PC-3 (cell line): ENCODE measurements around the gene CALML6. TPM values are rescaled to one million over a fixed set of nuclear protein-coding genes. Genes with fewer than 3 reads are reported as not detected.

Experiments used
- ATAC-seq: fragments of 200-7000 bp; cut with Tn5 transposase; 2 replicates; pipeline ENCODE4 v1.9.1; 2020; ENCODE audit warnings: mild to moderate bottlenecking, moderate library complexity
- BruUV-seq: library from RNA; stranded (reverse); fragments of 400-500 nt; replicated peaks from 2 replicates; lab custom pipeline; 2021; lab: Mats Ljungman, UMichigan
- CTCF ChIA-PET: fragments of 300-600 bp; sonication (Branson Sonifier 250); formaldehyde crosslinking; loops from one replicate; lab custom pipeline; 2022; ENCODE audit warnings: antibody characterized with exemption; lab: Charles Lee
- POLR2A ChIA-PET: fragments of 300-600 bp; sonication (Branson Sonifier 250); formaldehyde crosslinking; loops from one replicate; lab custom pipeline; 2022; ENCODE audit warnings: antibody characterized with exemption; ENCODE audit not compliant: unreplicated experiment; lab: Charles Lee
- DNase-seq: peaks from one replicate; pipeline ENCODE4 v3.0.0-alpha.2; 2015
- H2AFZ ChIP-seq: fragments of 300-600 bp; sonication (generic); 2 replicates; pipeline ENCODE4 v1.6.0; 2016; ENCODE audit warnings: antibody characterized with exemption, low read length
- H3F3A ChIP-seq: fragments of 300-600 bp; sonication (generic); one replicate; pipeline ENCODE4 v1.6.0; 2017; ENCODE audit warnings: antibody characterized with exemption, low read length, control low read depth, mild to moderate bottlenecking; ENCODE audit not compliant: unreplicated experiment
- H3K27ac ChIP-seq: fragments of 300-600 bp; sonication (generic); 2 replicates; pipeline ENCODE4 v1.5.1; 2016; ENCODE audit warnings: mild to moderate bottlenecking, low read length
- H3K27me3 ChIP-seq: fragments of 300-600 bp; sonication (generic); 2 replicates; pipeline ENCODE4 v1.6.1; 2016; ENCODE audit warnings: low read length, mixed read lengths
- H3K36me3 ChIP-seq: fragments of 300-600 bp; sonication (generic); 2 replicates; pipeline ENCODE4 v1.6.1; 2016; ENCODE audit warnings: low read depth, mixed run types, low read length, mixed read lengths
- H3K4me1 ChIP-seq: fragments of 300-600 bp; sonication (generic); 2 replicates; pipeline ENCODE4 v1.5.1; 2016; ENCODE audit warnings: low read length; ENCODE audit not compliant: insufficient read depth
- H3K4me2 ChIP-seq: fragments of 300-600 bp; sonication (generic); 2 replicates; pipeline ENCODE4 v1.6.0; 2016; ENCODE audit warnings: low read length
- H3K4me3 ChIP-seq: fragments of 300-600 bp; sonication (generic); 2 replicates; pipeline ENCODE4 v1.5.1; 2016; ENCODE audit warnings: mild to moderate bottlenecking, low read length, mixed read lengths
- H3K79me2 ChIP-seq: fragments of 300-600 bp; sonication (generic); 2 replicates; pipeline ENCODE4 v1.6.1; 2017; ENCODE audit warnings: low read length, mixed read lengths
- H3K9ac ChIP-seq: fragments of 300-600 bp; sonication (generic); 2 replicates; pipeline ENCODE4 v1.6.0; 2016; ENCODE audit warnings: mild to moderate bottlenecking, low read length
- H3K9me2 ChIP-seq: fragments of 300-600 bp; sonication (generic); replicated peaks from 2 replicates; pipeline ENCODE4 v1.6.1; 2016; ENCODE audit warnings: mixed run types, low read length, mixed read lengths
- H3K9me3 ChIP-seq: fragments of 300-600 bp; sonication (generic); 2 replicates; pipeline ENCODE4 v1.6.1; 2016; ENCODE audit warnings: low read length, mixed read lengths
- H4K20me1 ChIP-seq: fragments of 300-600 bp; sonication (generic); 2 replicates; pipeline ENCODE4 v1.6.1; 2016; ENCODE audit warnings: low read length, mixed read lengths
- EZH2 ChIP-seq: fragments of 300-600 bp; sonication (generic); IDR thresholded peaks from one replicate; pipeline ENCODE4 v1.6.1; 2017; ENCODE audit warnings: antibody characterized with exemption, mild to moderate bottlenecking, low read length; ENCODE audit not compliant: unreplicated experiment
- EZH2phosphoT487 ChIP-seq: fragments of 300-600 bp; sonication (generic); IDR thresholded peaks from 2 replicates; pipeline ENCODE4 v1.6.1; 2018; ENCODE audit warnings: mild to moderate bottlenecking, antibody characterized with exemption, low read length, borderline replicate concordance
- intact Hi-C: fragments of 100-400 bp; cut with micrococcal nuclease; formaldehyde crosslinking; loops from 2 replicates; pipeline ENCODE4 v1.9.0; 2023
- total RNA-seq: library from RNA; depleted of rRNA; stranded (reverse); fragments of >200 nt; gene quantifications from 2 replicates; pipeline ENCODE4 v1.2.3, GENCODE V29; 2014
- TF ChIP-seq, protein P1 (sequence below): fragments of 300-600 bp; sonication (generic); conservative IDR thresholded peaks from 2 replicates; pipeline ENCODE4 v1.5.1; 2017; ENCODE audit warnings: antibody characterized with exemption, low read depth, mild to moderate bottlenecking, low read length

The CALML6 gene
- total RNA-seq, 1 experiment from 2014 or later = 1.7 TPM

DNA sequence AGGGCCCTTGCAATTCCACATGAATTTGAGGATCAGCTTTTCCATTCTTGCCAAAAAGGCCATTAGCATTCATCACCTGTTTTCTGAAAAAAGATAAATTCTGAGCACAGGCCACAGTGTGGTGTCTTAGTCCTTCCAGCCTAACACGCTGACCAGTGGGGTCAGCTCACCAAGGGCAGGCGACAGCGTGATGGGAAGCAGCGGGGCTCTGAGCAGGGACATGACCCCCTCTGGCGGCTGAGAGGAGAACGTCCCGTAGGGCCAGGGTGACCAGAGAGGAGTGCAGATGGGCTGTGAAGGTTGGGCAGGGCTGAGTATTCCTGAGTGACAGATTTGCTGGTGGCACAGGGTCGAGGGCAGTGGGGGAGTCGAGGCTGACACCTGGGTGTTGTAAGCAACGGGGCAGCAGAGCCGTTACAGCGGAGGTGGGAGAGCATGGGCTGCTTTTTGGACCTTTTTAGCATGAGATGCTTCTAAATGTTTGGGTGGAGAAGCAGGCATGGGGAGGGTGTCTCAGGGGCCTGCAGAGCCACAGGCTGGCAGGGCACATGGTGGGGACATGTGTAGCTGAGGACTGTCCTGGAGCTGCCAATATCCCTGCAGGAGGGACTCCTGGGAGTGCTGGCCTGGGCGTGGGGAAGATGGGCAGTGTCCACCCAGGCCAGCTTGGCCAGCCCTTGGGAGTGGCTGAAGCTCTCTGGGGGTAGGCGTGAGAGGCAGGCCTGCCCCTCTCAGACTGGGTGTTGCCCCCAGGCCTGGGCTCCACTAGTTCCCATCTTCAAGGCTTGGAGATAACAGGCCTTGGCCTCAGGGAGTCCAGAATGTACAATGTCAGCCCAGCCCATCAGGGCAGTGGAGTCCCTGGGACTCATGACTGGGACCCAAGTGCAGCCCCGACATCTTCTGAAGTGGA, 8.6 kb upstream of the CALML6 start:
- no peak overlapping the region for H3K9ac ChIP-seq

DNA sequence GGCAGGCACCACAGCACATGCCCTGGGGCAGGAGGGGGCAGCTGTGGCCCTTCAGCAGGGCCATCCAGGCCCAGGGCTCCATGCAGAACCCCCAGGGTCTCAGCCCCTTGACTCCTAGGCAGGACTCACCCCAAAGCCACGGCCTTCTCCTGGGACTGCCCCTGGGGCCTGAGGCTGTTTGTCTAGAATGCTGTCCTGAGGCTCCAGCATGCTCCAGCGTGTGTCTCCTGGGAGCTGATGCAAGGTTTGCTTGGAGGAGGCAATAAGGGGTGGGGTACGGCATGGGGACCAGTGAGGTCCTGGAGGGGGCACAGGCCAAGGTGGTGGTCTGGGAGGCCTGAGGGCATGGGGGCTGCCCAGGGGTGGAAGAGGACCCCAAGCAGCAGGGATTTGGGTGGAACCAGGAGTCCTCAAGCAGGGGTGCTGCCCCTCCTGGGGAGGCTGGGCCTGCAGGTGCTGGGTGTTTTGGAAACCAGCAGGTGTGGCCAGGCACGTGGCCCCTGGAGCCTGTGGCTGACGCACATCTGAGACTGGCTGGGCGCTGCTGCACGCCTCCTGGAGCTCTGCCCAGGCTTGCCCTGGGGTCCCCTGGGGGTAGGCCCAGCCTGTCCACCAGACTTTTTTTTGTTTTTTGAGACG, 7.8 kb upstream of the CALML6 start:
- H3K27me3 ChIP-seq = no peaks in the 10 kb centered on the region
- no peak for DNase-seq
- no TSS peak for BruUV-seq
- intact Hi-C loops = loop anchor here (5.0 to 10.0 kb wide), 2 partner anchors 150 to 222 kb away; no protein-coding TSS in a partner anchor
- no peak for ATAC-seq
- no peak overlapping the region for H3K9ac ChIP-seq
- H3F3A ChIP-seq = no peaks in the 10 kb centered on the region
- peaks cover 15% of the 10 kb centered on the region for H3K4me1 ChIP-seq
- H3K79me2 ChIP-seq = no peaks in the 10 kb centered on the region
- no peaks in the 10 kb centered on the region for H3K9me2 ChIP-seq
- no peaks in the 10 kb centered on the region for H3K9me3 ChIP-seq
- no peaks in the 10 kb centered on the region for H4K20me1 ChIP-seq
- H3K4me2 ChIP-seq = no peak overlapping the region
- POLR2A ChIA-PET = no interaction called here
- H3K4me3 ChIP-seq = no peak overlapping the region
- H2AFZ ChIP-seq = no peak overlapping the region
- CTCF ChIA-PET = interaction anchor here (1.6 kb wide), 1 partner anchor 9 kb away, joined by 5 read pairs; no protein-coding TSS in a partner anchor
- H3K36me3 ChIP-seq = no peaks in the 10 kb centered on the region
- no peak for TF ChIP-seq EZH2
- TF ChIP-seq, protein P1, sequence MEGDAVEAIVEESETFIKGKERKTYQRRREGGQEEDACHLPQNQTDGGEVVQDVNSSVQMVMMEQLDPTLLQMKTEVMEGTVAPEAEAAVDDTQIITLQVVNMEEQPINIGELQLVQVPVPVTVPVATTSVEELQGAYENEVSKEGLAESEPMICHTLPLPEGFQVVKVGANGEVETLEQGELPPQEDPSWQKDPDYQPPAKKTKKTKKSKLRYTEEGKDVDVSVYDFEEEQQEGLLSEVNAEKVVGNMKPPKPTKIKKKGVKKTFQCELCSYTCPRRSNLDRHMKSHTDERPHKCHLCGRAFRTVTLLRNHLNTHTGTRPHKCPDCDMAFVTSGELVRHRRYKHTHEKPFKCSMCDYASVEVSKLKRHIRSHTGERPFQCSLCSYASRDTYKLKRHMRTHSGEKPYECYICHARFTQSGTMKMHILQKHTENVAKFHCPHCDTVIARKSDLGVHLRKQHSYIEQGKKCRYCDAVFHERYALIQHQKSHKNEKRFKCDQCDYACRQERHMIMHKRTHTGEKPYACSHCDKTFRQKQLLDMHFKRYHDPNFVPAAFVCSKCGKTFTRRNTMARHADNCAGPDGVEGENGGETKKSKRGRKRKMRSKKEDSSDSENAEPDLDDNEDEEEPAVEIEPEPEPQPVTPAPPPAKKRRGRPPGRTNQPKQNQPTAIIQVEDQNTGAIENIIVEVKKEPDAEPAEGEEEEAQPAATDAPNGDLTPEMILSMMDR = no peak
- TF ChIP-seq EZH2phosphoT487 = no peak
- no peak overlapping the region for H3K27ac ChIP-seq

More for the DNA sequence above, 8.6 kb upstream of the CALML6 start:
- Histone ChIP-seq H3K4me3 (no peak overlapping the region), H4K20me1 (no peaks in the 10 kb centered on the region), H3K4me1 (peaks cover 15% of the 10 kb centered on the region), H3K4me2 (no peak overlapping the region), H3K27me3 (no peaks in the 10 kb centered on the region), H3K9me2 (no peaks in the 10 kb centered on the region), H3K9me3 (no peaks in the 10 kb centered on the region), H3K79me2 (no peaks in the 10 kb centered on the region), H2AFZ (peak overlapping the region; percentile 49; the same call in 1 of the 2 replicates), H3F3A (no peaks in the 10 kb centered on the region), H3K27ac (no peak overlapping the region), H3K36me3 (no peaks in the 10 kb centered on the region)
- no peak for TF ChIP-seq EZH2phosphoT487
- TF ChIP-seq, protein P1 = peak; percentile 99
- peak; percentile 76 for ATAC-seq
- DNase-seq = peak; percentile 90
- POLR2A ChIA-PET = interaction anchor here (0.6 kb wide), 1 partner anchor 46 kb away, joined by 3 read pairs; no protein-coding TSS in a partner anchor
- no TSS peak for BruUV-seq
- intact Hi-C loops = loop anchor here (1.0 to 10.0 kb wide), 4 partner anchors 48 to 222 kb away; no protein-coding TSS in a partner anchor
- CTCF ChIA-PET = interaction anchor here (0.5 to 1.6 kb wide), 12 partner anchors 8 to 148 kb away, joined by 3 to 9 read pairs (median 4); partner anchors contain the start of gene NADK
